22Rv1 (cell line): ENCODE results near the gene RPLP2.

Experiments used
- H3K27ac ChIP-seq: fragments of 450-650 bp; 2 replicates; pipeline ENCODE4 v1.5.1; 2017
- ZFX ChIP-seq: fragments of 450-650 bp; IDR thresholded peaks from 2 replicates; pipeline ENCODE4 v1.6.1; 2017; ENCODE audit warnings: antibody characterized with exemption, borderline replicate concordance
- TF ChIP-seq, protein P1 (sequence below): fragments of 450-650 bp; IDR thresholded peaks from 2 replicates; pipeline ENCODE4 v1.5.1; 2017; ENCODE audit warnings: mild to moderate bottlenecking

RPLP2 gene

DNA sequence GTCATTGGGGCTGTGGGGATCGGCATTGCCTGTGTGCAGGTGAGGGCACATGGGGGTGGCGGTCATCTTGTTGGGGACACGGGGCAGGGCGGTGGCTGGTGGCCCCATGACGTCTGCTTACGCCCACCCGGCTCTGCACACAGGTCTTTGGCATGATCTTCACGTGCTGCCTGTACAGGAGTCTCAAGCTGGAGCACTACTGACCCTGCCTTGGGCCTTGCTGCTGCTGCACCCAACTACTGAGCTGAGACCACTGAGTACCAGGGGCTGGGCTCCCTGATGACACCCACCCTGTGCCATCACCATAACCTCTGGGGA lies 28.2 kb downstream of the RPLP2 start:
- peak overlapping the region; percentile 82 for H3K27ac ChIP-seq
- TF ChIP-seq ZFX: no peak
- TF ChIP-seq, protein P1, sequence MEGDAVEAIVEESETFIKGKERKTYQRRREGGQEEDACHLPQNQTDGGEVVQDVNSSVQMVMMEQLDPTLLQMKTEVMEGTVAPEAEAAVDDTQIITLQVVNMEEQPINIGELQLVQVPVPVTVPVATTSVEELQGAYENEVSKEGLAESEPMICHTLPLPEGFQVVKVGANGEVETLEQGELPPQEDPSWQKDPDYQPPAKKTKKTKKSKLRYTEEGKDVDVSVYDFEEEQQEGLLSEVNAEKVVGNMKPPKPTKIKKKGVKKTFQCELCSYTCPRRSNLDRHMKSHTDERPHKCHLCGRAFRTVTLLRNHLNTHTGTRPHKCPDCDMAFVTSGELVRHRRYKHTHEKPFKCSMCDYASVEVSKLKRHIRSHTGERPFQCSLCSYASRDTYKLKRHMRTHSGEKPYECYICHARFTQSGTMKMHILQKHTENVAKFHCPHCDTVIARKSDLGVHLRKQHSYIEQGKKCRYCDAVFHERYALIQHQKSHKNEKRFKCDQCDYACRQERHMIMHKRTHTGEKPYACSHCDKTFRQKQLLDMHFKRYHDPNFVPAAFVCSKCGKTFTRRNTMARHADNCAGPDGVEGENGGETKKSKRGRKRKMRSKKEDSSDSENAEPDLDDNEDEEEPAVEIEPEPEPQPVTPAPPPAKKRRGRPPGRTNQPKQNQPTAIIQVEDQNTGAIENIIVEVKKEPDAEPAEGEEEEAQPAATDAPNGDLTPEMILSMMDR: no peak

- H3K27ac ChIP-seq: peak overlapping the region; percentile 82
Observed at GRCh38 chr11:838441-839279, 28.9 kb downstream of the RPLP2 start.

DNA sequence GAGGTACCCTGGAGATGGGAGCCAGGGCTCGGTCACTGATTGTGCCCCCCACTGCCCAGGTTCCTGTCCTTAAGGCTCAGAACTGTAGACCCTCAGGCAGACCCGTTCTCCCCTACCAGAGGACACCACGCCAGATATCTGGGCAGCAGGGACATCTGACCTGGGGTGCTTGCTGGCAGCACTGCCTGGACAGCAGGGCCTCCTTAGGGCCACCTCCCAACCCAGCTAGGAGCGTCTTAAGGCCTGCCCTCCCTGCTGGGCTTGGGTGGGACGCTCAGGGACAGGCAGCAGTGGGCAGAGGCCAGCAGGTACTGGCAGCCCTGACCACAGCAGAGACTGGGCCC lies 29.5 kb downstream of the RPLP2 start:
- H3K27ac ChIP-seq: peak overlapping the region; percentile 82
- TF ChIP-seq ZFX: no peak
- TF ChIP-seq, protein P1: no peak

More at GRCh38 chr11:838441-839279, 28.9 kb downstream of the RPLP2 start:
- TF ChIP-seq, protein P1: peak; percentile 38
- TF ChIP-seq ZFX: no peak

DNA sequence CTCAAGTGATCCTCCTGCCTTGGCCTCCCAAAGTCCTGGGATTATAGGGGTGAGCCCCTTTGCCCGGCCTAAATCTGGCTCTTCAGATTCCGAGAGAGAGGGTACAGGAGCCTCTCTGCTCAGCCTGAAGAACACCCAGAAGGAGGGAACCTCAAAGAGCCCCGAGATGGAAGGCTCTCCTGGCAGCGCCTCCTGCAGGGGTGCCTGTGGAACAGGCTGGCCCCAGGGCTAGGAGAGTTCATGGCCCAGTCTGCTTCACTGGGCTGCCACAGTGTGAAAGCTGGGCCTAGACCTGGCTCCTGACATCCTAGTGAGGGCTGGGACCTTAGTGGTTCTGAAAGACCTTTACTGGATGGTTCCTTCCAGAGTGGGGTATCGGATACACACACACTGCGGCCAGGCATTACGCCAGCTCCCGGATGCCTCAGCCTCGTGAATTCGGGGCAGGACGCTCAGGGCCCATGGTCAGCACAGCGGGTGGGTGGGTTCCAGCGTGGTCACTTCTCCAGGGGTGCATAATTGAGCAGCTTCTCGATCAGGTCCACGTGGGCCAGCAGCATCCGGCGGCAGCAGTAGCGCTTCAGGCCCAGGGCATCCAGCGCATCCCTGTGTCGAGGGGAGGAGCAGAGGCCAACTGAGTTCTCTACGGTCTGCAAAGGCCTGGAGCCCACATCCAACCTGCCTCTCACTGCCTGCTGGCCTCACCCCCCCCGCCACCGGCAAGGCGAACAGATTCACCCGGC lies 30.3 kb downstream of the RPLP2 start:
- TF ChIP-seq ZFX: no peak
- TF ChIP-seq, protein P1: peak; percentile 53
- H3K27ac ChIP-seq: peak overlapping the region; percentile 82

DNA sequence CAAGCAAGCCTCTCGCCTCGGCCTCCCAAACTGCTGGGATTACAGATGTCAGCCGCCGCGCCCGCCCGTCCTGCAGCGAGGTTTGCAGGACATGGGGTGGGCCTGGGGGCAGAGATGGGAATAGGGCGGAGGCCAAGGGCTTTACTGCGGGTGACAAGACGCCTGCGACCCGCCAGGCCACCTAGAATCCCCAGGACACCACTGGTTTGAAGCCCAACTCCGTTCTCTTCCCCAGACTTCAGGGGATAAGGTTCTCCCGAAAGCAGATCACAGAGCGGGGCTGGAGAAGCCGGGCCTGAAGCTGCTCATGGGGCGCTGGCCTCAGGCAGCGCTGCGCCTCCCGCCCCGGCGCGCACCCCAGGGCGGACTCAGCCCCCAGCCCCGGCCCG lies 32.2 kb downstream of the RPLP2 start:
- TF ChIP-seq ZFX: no peak
- TF ChIP-seq, protein P1: no peak
- H3K27ac ChIP-seq: peak overlapping the region; percentile 82

DNA sequence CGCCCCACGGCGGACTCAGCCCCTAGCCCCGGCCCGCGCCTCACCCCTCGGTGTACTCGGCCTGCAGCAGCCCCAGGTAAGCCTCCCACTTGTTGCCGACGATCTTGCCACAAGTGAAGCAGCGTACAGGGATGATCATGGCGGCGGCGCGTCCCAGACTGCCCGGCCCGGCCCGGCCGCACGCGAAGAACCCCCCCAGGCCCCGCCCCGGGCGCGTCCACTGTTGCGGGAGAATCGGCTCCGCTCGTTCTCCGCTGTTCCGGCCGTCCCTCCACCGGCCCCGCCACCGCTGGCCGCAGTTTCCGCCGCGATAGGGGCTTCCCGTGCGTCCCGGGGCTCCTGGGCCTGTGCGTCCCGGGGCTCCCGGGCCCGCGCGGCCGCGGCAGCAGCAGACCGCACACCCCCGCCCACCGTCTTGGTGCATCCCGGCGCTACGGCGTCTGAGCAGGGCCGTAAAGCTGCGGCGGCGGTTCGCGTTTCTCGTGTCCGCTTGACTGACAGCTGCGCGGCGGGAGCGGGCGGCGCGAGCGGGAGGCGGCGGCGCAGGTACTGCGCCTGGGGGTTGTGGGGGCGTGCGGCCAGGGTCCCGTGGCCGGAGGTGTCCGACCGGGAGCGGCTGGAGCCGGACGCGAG lies 32.7 kb downstream of the RPLP2 start, which contains the start of the genes POLR2L and TSPAN4:
Gene POLR2L, minus strand, starts transcription at position 160 of the 633 bp plus-strand sequence. Its CDS starts 21 bp downstream, at position 139.
Gene TSPAN4, plus strand, starts transcription at position 483 of the 633 bp plus-strand sequence. CDS start 7,453 bp downstream, outside the sequence.
- TF ChIP-seq, protein P1: no peak
- TF ChIP-seq ZFX: no peak
- peak within 1 kb of the TSS; percentile 82 for H3K27ac ChIP-seq
